ENCODE results near the gene UBR1.

GRCh38 chr15:43099105-43099845 is 6.6 kb downstream of the UBR1 start:
- no peak for TF ChIP-seq POLR2A (IDR thresholded peaks at IDR 0.05)
- TF ChIP-seq, protein P1, sequence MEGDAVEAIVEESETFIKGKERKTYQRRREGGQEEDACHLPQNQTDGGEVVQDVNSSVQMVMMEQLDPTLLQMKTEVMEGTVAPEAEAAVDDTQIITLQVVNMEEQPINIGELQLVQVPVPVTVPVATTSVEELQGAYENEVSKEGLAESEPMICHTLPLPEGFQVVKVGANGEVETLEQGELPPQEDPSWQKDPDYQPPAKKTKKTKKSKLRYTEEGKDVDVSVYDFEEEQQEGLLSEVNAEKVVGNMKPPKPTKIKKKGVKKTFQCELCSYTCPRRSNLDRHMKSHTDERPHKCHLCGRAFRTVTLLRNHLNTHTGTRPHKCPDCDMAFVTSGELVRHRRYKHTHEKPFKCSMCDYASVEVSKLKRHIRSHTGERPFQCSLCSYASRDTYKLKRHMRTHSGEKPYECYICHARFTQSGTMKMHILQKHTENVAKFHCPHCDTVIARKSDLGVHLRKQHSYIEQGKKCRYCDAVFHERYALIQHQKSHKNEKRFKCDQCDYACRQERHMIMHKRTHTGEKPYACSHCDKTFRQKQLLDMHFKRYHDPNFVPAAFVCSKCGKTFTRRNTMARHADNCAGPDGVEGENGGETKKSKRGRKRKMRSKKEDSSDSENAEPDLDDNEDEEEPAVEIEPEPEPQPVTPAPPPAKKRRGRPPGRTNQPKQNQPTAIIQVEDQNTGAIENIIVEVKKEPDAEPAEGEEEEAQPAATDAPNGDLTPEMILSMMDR (IDR thresholded peaks at IDR 0.05) = no peak

Measured in Peyer's patch (tissue), 4 donors.